B cell (primary cell): Measurements from ENCODE around the gene ADAD1. TPM values are rescaled to one million over a fixed set of nuclear protein-coding genes. Genes with fewer than 3 reads are reported as not detected.

Experiments
- ATAC-seq: fragments of 200-7000 bp; cut with Tn5 transposase; one replicate; pipeline ENCODE4 v1.10.0; 2021; ENCODE audit warnings: low read depth, mild to moderate bottlenecking, moderate number of reproducible peaks, moderate library complexity
- CTCF ChIA-PET: fragments of 350-600 bp; sonication (Branson Sonifier 250); formaldehyde crosslinking; loops from one replicate; lab custom pipeline; 2021; ENCODE audit warnings: antibody characterized with exemption, inconsistent platforms; lab: Charles Lee
- POLR2A ChIA-PET: fragments of 350-600 bp; sonication (Branson Sonifier 250); formaldehyde crosslinking; loops from one replicate; lab custom pipeline; 2021; ENCODE audit warnings: antibody characterized with exemption; lab: Charles Lee
- DNase-seq: peaks from one replicate; pipeline ENCODE4 v3.0.0; 2013
- H2AFZ ChIP-seq: 2 replicates; pipeline ENCODE4 v1.6.1; 2012; ENCODE audit warnings: mild to moderate bottlenecking, low read depth, low read length; ENCODE audit not compliant: insufficient read depth, poor library complexity, severe bottlenecking
- H3K27ac ChIP-seq, 2 donors: 1 replicate in 1 of 2; 2 replicates in 1 of 2; pipeline ENCODE4 v1.5.1; 2012 to 2013; ENCODE audit warnings: low read length in 2 of 2, mild to moderate bottlenecking in 2 of 2, moderate library complexity in 1 of 2
- H3K27me3 ChIP-seq, 4 experiments: fragments of 200-600 bp in 1 of 4; sonication (generic) in 1 of 4; replicated peaks in 1 of 4; 1 replicate in 2 of 4; 2 replicates in 2 of 4; pipeline versions ENCODE4 v1.6.1 to v1.7.0; 2013 to 2016; ENCODE audit warnings: low read length in 3 of 4, mild to moderate bottlenecking in 2 of 4, mixed read lengths in 1 of 4, moderate library complexity in 1 of 4; ENCODE audit not compliant: insufficient read depth in 4 of 4, control insufficient read depth in 3 of 4; ENCODE audit errors: control extremely low read depth in 1 of 4
- H3K36me3 ChIP-seq, 2 experiments: replicated peaks in 1 of 2; 1 replicate in 1 of 2; 2 replicates in 1 of 2; pipeline versions ENCODE4 v1.6.1 to v1.7.1; 2013; ENCODE audit warnings: low read length in 1 of 2; ENCODE audit not compliant: insufficient read depth in 2 of 2, control insufficient read depth in 1 of 2; ENCODE audit errors: control extremely low read depth in 1 of 2, extremely low read depth in 1 of 2
- H3K4me1 ChIP-seq, 2 donors: fragments of 200-600 bp in 1 of 2; sonication (generic) in 1 of 2; 1 replicate in 1 of 2; 2 replicates in 1 of 2; pipeline versions ENCODE4 v1.5.1 to v1.6.1; 2013 to 2017; ENCODE audit warnings: low read length in 2 of 2; ENCODE audit not compliant: control insufficient read depth in 2 of 2, insufficient read depth in 2 of 2
- H3K4me2 ChIP-seq: replicated peaks from 2 replicates; pipeline ENCODE3; 2012; ENCODE audit warnings: mild to moderate bottlenecking, low read depth, low read length; ENCODE audit not compliant: poor library complexity, severe bottlenecking
- H3K4me3 ChIP-seq, 5 experiments: fragments of 200-600 bp in 1 of 5; sonication (generic) in 1 of 5; 1 replicate in 3 of 5; 2 replicates in 2 of 5; pipeline versions ENCODE4 v1.5.1 to v1.7.0; 2011 to 2016; ENCODE audit warnings: low read length in 4 of 5, mild to moderate bottlenecking in 4 of 5, low read depth in 2 of 5, control low read depth in 1 of 5, moderate library complexity in 1 of 5; ENCODE audit not compliant: insufficient read depth in 1 of 5; ENCODE audit errors: control extremely low read depth in 1 of 5, extremely low read depth in 1 of 5
- H3K79me2 ChIP-seq: fragments of 200-600 bp; sonication (generic); one replicate; pipeline ENCODE4 v1.6.0; 2016; ENCODE audit warnings: low read length; ENCODE audit not compliant: control insufficient read depth, insufficient read depth
- H3K9ac ChIP-seq: fragments of 200-600 bp; sonication (generic); 2 replicates; pipeline ENCODE4 v1.6.1; 2017; ENCODE audit warnings: mild to moderate bottlenecking, low read length, moderate library complexity
- H3K9me3 ChIP-seq, 3 donors: one replicate each; pipeline versions ENCODE4 v1.6.1 to v1.7.1; 2013; ENCODE audit warnings: low read length in 2 of 3; ENCODE audit not compliant: control insufficient read depth in 2 of 3, insufficient read depth in 1 of 3; ENCODE audit errors: control extremely low read depth in 1 of 3
- H4K20me1 ChIP-seq: 2 replicates; pipeline ENCODE4 v1.6.0; 2012; ENCODE audit warnings: mild to moderate bottlenecking, low read length; ENCODE audit not compliant: insufficient read depth, control insufficient read depth, poor library complexity, severe bottlenecking
- H3K27ac Mint-ChIP-seq: one replicate; pipeline ENCODE4 v1.8.0; 2021; ENCODE audit warnings: mixed read lengths
- H3K27me3 Mint-ChIP-seq: one replicate; pipeline ENCODE4 v1.8.0; 2021; ENCODE audit warnings: mixed read lengths
- H3K4me1 Mint-ChIP-seq: one replicate; pipeline ENCODE4 v1.8.0; 2021; ENCODE audit warnings: mixed read lengths
- H3K4me3 Mint-ChIP-seq: one replicate; pipeline ENCODE4 v1.8.0; 2021; ENCODE audit warnings: mixed read lengths
- H3K9me3 Mint-ChIP-seq: one replicate; pipeline ENCODE4 v1.8.0; 2022; ENCODE audit warnings: mixed read lengths; ENCODE audit not compliant: insufficient read depth
- EZH2 ChIP-seq: IDR thresholded peaks from 2 replicates; pipeline ENCODE4 v1.6.1; 2012; ENCODE audit warnings: borderline replicate concordance, low read depth, mild to moderate bottlenecking, moderate library complexity, low read length; ENCODE audit not compliant: insufficient read depth, poor library complexity, severe bottlenecking
- WGBS: methylation state at CpG from one replicate; pipeline ENCODE4 v1.1.5; 2013; ENCODE audit warnings: missing lambda C conversion rate; ENCODE audit not compliant: insufficient coverage; 5-methylcytosine and 5-hydroxymethylcytosine counted together
- intact Hi-C: fragments of 100-400 bp; cut with micrococcal nuclease; formaldehyde crosslinking; loops from one replicate; pipeline ENCODE4 v1.10.0; 2022
- polyA plus RNA-seq: library from polyadenylated mRNA; depleted of rRNA; stranded (reverse); fragments of >200 nt; gene quantifications from 2 replicates; pipeline ENCODE4 v1.2.3, GENCODE V29; 2012
- total RNA-seq, 2 donors: library from RNA; stranded (reverse); fragments of 120-200 nt in 1 of 2; gene quantifications; 1 replicate in 1 of 2; 2 replicates in 1 of 2; pipeline versions ENCODE4 v1.2.3 to v1.2.4, GENCODE V29; 2013 to 2022
- TF ChIP-seq, protein P1 (sequence below): fragments of 200-600 bp; IDR thresholded peaks from one replicate; pipeline ENCODE4 v1.8.0; 2022; ENCODE audit warnings: antibody characterized with exemption, mild to moderate bottlenecking

ADAD1 gene
- total and polyA plus RNA-seq, 2 donors (not counting 1 experiment from before 2014, with no cell fraction given) = not detected

DNA sequence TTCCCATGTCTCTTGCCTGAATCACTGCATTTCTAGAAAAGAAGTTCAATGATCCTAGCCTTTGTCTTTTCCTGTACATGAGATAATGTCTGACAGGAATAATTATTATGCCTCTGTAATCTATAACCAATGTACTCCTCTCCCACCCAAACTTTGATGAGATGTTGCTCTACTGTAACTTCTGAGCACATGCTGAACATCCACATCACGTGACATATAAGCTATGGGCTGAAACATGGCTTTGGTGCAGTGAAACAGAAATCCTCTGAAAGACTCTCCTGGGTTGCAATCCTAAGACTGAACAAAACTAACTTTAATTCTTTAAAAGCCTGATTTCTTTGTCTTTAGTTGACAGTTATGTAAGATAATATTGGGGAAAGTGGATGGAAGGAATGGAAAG is 1.5 kb upstream of the ADAD1 start:
- Mint-ChIP-seq H3K4me3 (no peak overlapping the region), H3K4me1 (no peaks in the 10 kb centered on the region), H3K9me3 (peaks cover 2% of the 10 kb centered on the region), H3K27me3 (peaks cover 4% of the 10 kb centered on the region), H3K27ac (no peak overlapping the region)
- ChIA-PET CTCF (no interaction called here), POLR2A (no interaction called here)
- Histone ChIP-seq H3K9me3 (peaks cover 0 to 7% (median 0%) of the 10 kb centered on the region in 3 donors), H2AFZ (no peak overlapping the region), H3K4me1 (no peaks in the 10 kb centered on the region), H3K27ac (no peak overlapping the region), H3K4me3 (no peak overlapping the region), H3K36me3 (no peaks in the 10 kb centered on the region), H3K27me3 (no peaks in the 10 kb centered on the region), H3K9ac (no peak overlapping the region), H3K79me2 (no peaks in the 10 kb centered on the region), H4K20me1 (no peaks in the 10 kb centered on the region), H3K4me2 (no peak overlapping the region)
- ATAC-seq (no peak), DNase-seq (no peak)
- intact Hi-C loops = no loop called here
- no CpG with 5 or more reads among the region's 1 CpG for WGBS
- TF ChIP-seq, protein P1, sequence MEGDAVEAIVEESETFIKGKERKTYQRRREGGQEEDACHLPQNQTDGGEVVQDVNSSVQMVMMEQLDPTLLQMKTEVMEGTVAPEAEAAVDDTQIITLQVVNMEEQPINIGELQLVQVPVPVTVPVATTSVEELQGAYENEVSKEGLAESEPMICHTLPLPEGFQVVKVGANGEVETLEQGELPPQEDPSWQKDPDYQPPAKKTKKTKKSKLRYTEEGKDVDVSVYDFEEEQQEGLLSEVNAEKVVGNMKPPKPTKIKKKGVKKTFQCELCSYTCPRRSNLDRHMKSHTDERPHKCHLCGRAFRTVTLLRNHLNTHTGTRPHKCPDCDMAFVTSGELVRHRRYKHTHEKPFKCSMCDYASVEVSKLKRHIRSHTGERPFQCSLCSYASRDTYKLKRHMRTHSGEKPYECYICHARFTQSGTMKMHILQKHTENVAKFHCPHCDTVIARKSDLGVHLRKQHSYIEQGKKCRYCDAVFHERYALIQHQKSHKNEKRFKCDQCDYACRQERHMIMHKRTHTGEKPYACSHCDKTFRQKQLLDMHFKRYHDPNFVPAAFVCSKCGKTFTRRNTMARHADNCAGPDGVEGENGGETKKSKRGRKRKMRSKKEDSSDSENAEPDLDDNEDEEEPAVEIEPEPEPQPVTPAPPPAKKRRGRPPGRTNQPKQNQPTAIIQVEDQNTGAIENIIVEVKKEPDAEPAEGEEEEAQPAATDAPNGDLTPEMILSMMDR = no peak
- no peak for TF ChIP-seq EZH2

DNA sequence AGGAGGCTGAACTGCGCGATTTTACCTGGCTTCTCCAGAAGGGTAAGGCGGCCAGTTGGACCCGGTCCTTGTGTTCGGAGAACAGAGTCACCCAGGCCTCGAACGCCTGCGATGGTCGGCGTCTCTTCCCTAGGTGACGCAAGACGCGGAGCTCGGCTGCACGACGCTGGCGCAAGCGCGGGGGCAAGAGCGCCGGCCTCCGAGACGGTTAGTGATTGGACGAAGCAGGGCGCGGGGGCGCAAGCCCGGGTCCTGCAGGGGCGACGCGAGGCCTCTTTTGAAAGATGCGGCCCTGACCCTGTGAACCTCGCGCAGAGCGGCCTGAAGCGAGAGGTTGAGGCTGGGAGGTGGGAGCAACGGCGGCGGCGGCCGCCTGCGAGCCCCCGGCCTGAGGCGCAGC is 428 bp downstream of the ADAD1 start:
- no peak overlapping the region for H3K4me3 ChIP-seq
- no peaks in the 10 kb centered on the region for H3K4me1 Mint-ChIP-seq
- no peak overlapping the region for H3K27ac ChIP-seq
- H3K27me3 Mint-ChIP-seq = no peaks in the 10 kb centered on the region
- ChIA-PET CTCF (no interaction called here), POLR2A (no interaction called here)
- TF ChIP-seq EZH2 = no peak
- TF ChIP-seq, protein P1 = no peak
- no peak overlapping the region for H3K9ac ChIP-seq
- no peaks in the 10 kb centered on the region for H3K79me2 ChIP-seq
- peaks cover 0 to 7% (median 0%) of the 10 kb centered on the region in 3 donors for H3K9me3 ChIP-seq
- intact Hi-C loops = no loop called here
- H3K4me1 ChIP-seq = no peaks in the 10 kb centered on the region
- no peak overlapping the region for H3K4me2 ChIP-seq
- no peaks in the 10 kb centered on the region for H3K27me3 ChIP-seq
- ATAC-seq (no peak), DNase-seq (no peak)
- H3K9me3 Mint-ChIP-seq = peaks cover 2% of the 10 kb centered on the region
- H3K36me3 ChIP-seq = no peaks in the 10 kb centered on the region
- H3K27ac Mint-ChIP-seq = no peak overlapping the region
- 97% methylated on average over 40 of the region's 44 CpGs for WGBS
- no peaks in the 10 kb centered on the region for H4K20me1 ChIP-seq
- H2AFZ ChIP-seq = no peak overlapping the region
- no peak overlapping the region for H3K4me3 Mint-ChIP-seq
